HG02623 (cell line): ENCODE measurements around the gene U2SURP.

Experiments used
- ATAC-seq: cut with Tn5 transposase; IDR thresholded peaks from one replicate; pipeline ENCODE4 v1.9.1; 2021; ENCODE audit warnings: moderate library complexity; ENCODE audit not compliant: unreplicated experiment

The U2SURP gene

GRCh38 chr3:143099210-143099609, 97.8 kb downstream of the U2SURP start:
- no peak for ATAC-seq

GRCh38 chr3:143099690-143100089, 98.3 kb downstream of the U2SURP start:
- no peak for ATAC-seq

- no peak for ATAC-seq
Measured at GRCh38 chr3:143100451-143100850, 99.1 kb downstream of the U2SURP start.

GRCh38 chr3:143101792-143102381, 100.5 kb downstream of the U2SURP start:
- no peak for ATAC-seq

- peak; percentile 55 for ATAC-seq
Measured at GRCh38 chr3:143103652-143104051, 102.3 kb downstream of the U2SURP start.

GRCh38 chr3:143105170-143105569, 103.8 kb downstream of the U2SURP start:
- ATAC-seq, result no peak

GRCh38 chr3:143109861-143110260, 108.5 kb downstream of the U2SURP start:
- no peak for ATAC-seq
